HepG2 (cell line): ENCODE data around the gene AFDN. TPM values are rescaled to one million over a fixed set of nuclear protein-coding genes. Genes with fewer than 3 reads are reported as not detected.

Experiments used
- AFF4 ChIP-seq: sonication (generic); formaldehyde crosslinking; IDR thresholded peaks from 2 replicates; pipeline ENCODE4 v1.4.0; 2020; ENCODE audit warnings: missing genetic modification reagents
- HMGA1 ChIP-seq: sonication (generic); formaldehyde crosslinking; conservative IDR thresholded peaks from 2 replicates; pipeline ENCODE4 v1.4.0; 2020; ENCODE audit warnings: missing genetic modification reagents
- MLLT10 ChIP-seq: sonication (generic); formaldehyde crosslinking; IDR thresholded peaks from 2 replicates; pipeline ENCODE4 v1.4.0; 2020; ENCODE audit warnings: missing genetic modification reagents
- NFRKB ChIP-seq: fragments of 450-650 bp; IDR thresholded peaks from 2 replicates; pipeline ENCODE4 v1.6.1; 2017
- NR2F2 ChIP-seq: IDR thresholded peaks from 2 replicates; pipeline ENCODE4 v1.6.1; 2012; ENCODE audit warnings: low read depth, inconsistent platforms, borderline replicate concordance
- PATZ1 ChIP-seq: sonication (generic); formaldehyde crosslinking; IDR thresholded peaks from 2 replicates; pipeline ENCODE4 v1.4.0; 2020; ENCODE audit warnings: missing genetic modification reagents
- REL ChIP-seq: sonication (generic); formaldehyde crosslinking; conservative IDR thresholded peaks from 2 replicates; pipeline ENCODE4 v1.8.0; 2022; ENCODE audit warnings: mild to moderate bottlenecking, missing genetic modification reagents, moderate library complexity
- RELA ChIP-seq: sonication (generic); formaldehyde crosslinking; IDR thresholded peaks from 2 replicates; pipeline ENCODE4 v1.4.0; 2020; ENCODE audit warnings: missing genetic modification reagents
- RNF2 ChIP-seq: fragments of 450-650 bp; conservative IDR thresholded peaks from 2 replicates; pipeline ENCODE4 v1.6.1; 2016; ENCODE audit warnings: low read depth
- SP1 ChIP-seq, 2 experiments: fragments of 450-650 bp in 1 of 2; sonication (generic) in 1 of 2; formaldehyde crosslinking in 1 of 2; IDR thresholded peaks; 2 replicates each; pipeline versions ENCODE4 v1.4.0 to v1.6.1; 2016 to 2020; ENCODE audit warnings: missing genetic modification reagents in 1 of 2
- SRY ChIP-seq: sonication (generic); formaldehyde crosslinking; IDR thresholded peaks from 2 replicates; pipeline ENCODE4 v1.8.0; 2022; ENCODE audit warnings: mild to moderate bottlenecking, missing genetic modification reagents
- YY1 ChIP-seq: IDR thresholded peaks from 2 replicates; pipeline ENCODE4 v1.6.1; 2011; ENCODE audit warnings: low read length, low read depth, moderate library complexity, mild to moderate bottlenecking; ENCODE audit not compliant: insufficient read depth, insufficient replicate concordance
- ZIK1 ChIP-seq: sonication (generic); formaldehyde crosslinking; IDR thresholded peaks from 2 replicates; pipeline ENCODE4 v1.5.0; 2020; ENCODE audit warnings: mild to moderate bottlenecking, low read depth, missing genetic modification reagents, borderline replicate concordance
- ZNF17 ChIP-seq: sonication (generic); formaldehyde crosslinking; IDR thresholded peaks from 2 replicates; pipeline ENCODE4 v1.5.0; 2020; ENCODE audit warnings: mild to moderate bottlenecking, missing genetic modification reagents
- ZNF274 ChIP-seq: sonication (generic); formaldehyde crosslinking; IDR thresholded peaks from 2 replicates; pipeline ENCODE4 v1.5.1; 2020; ENCODE audit warnings: mild to moderate bottlenecking, missing genetic modification reagents
- ZNF281 ChIP-seq: sonication (generic); formaldehyde crosslinking; IDR thresholded peaks from 2 replicates; pipeline ENCODE4 v1.4.0; 2020; ENCODE audit warnings: missing genetic modification reagents, borderline replicate concordance
- polyA plus RNA-seq, 8 experiments: library from polyadenylated mRNA; depleted of rRNA in 3 of 8; stranded (reverse) in 7 of 8; unstranded in 1 of 8; fragments of >200 nt; fragmentation: Illumina TruSeq in 4 of 8; extraction: Trizol in 4 of 8; gene quantifications; 2 replicates each; pipeline versions ENCODE4 v1.2.1 to v1.2.3, GENCODE V29; 2011 to 2016; ENCODE audit warnings: low read depth in 4 of 8, missing spikeins in 1 of 8, mixed read lengths in 1 of 8; ENCODE audit not compliant: insufficient read depth in 1 of 8
- total RNA-seq, 5 experiments: library from RNA; depleted of rRNA; stranded (reverse); fragments of >200 nt; fragmentation: Illumina TruSeq; extraction: Trizol; gene quantifications; 2 replicates each; pipeline ENCODE4 v1.2.3, GENCODE V29; 2016; ENCODE audit warnings: low read depth in 1 of 5
- TF ChIP-seq, protein P1 (sequence below): sonication (generic); formaldehyde crosslinking; IDR thresholded peaks from 2 replicates; pipeline ENCODE4 v1.9.0; 2021; ENCODE audit warnings: missing genetic modification reagents, mild to moderate bottlenecking, borderline replicate concordance
- TF ChIP-seq, protein P2 (sequence below): sonication (generic); formaldehyde crosslinking; IDR thresholded peaks from 2 replicates; pipeline ENCODE4 v1.4.0; 2020; ENCODE audit warnings: missing genetic modification reagents

The AFDN gene
- total and polyA plus RNA-seq, 2 of the 13 experiments (the other 11 are each of a cell fraction or from before 2014, with no cell fraction given) = 136 to 151 TPM

- TF ChIP-seq, protein P1, sequence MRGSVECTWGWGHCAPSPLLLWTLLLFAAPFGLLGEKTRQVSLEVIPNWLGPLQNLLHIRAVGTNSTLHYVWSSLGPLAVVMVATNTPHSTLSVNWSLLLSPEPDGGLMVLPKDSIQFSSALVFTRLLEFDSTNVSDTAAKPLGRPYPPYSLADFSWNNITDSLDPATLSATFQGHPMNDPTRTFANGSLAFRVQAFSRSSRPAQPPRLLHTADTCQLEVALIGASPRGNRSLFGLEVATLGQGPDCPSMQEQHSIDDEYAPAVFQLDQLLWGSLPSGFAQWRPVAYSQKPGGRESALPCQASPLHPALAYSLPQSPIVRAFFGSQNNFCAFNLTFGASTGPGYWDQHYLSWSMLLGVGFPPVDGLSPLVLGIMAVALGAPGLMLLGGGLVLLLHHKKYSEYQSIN (CRISPR knock-in tag) = no peak
- TF ChIP-seq ZNF281 = no peak
- TF ChIP-seq RNF2 = no peak
- no peak for TF ChIP-seq HMGA1 (CRISPR knock-in tag)
- no peak for TF ChIP-seq YY1
- no peak for TF ChIP-seq RELA
- TF ChIP-seq SRY (CRISPR knock-in tag) = no peak
- peak; percentile 17; the same call in 1 of the 2 replicates for TF ChIP-seq PATZ1 (CRISPR knock-in tag)
- 0 out of 2 replicates have a peak, but pooled peaks have one; percentile 47 for TF ChIP-seq NR2F2
- TF ChIP-seq ZIK1 = no peak
- TF ChIP-seq AFF4 = no peak
- no peak for TF ChIP-seq SP1 (IDR thresholded peaks at IDR 0.05)
- no peak for TF ChIP-seq SP1 (CRISPR knock-in tag; IDR thresholded peaks at IDR 0.05)
- no peak for TF ChIP-seq REL (CRISPR knock-in tag)
- no peak for TF ChIP-seq ZNF274 (CRISPR knock-in tag)
- TF ChIP-seq NFRKB = no peak
- TF ChIP-seq, protein P2, sequence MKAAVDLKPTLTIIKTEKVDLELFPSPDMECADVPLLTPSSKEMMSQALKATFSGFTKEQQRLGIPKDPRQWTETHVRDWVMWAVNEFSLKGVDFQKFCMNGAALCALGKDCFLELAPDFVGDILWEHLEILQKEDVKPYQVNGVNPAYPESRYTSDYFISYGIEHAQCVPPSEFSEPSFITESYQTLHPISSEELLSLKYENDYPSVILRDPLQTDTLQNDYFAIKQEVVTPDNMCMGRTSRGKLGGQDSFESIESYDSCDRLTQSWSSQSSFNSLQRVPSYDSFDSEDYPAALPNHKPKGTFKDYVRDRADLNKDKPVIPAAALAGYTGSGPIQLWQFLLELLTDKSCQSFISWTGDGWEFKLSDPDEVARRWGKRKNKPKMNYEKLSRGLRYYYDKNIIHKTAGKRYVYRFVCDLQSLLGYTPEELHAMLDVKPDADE = no peak
- no peak for TF ChIP-seq ZNF17 (CRISPR knock-in tag)
- TF ChIP-seq MLLT10 (CRISPR knock-in tag) = no peak
Measured at GRCh38 chr6:167932468-167933276, 106.0 kb downstream of the AFDN start (continued).
